ENCODE results near the gene GPR176. TPM values are rescaled to one million over a fixed set of nuclear protein-coding genes. Genes with fewer than 3 reads are reported as not detected.

The GPR176 gene
- total RNA-seq, 1 donor from 2014 or later = 35.4 TPM

DNA sequence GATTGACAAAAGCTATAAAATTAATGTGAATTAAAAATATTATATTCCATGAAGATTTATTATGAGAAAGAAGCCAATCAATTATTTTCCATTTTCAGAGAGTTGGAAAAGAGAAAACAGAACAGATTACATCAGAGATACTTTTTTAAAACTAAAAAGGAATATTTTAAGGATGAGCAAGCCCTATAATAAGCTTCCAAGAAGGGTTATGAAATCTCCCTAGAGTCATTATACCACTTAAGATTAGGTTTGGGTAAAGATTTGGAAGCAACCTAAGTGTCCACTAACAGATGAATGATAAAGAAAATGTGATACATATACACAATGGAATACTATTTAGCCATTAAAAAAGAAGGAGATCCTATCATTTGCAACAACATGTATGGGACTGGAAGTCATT lies 85.8 kb downstream of the GPR176 start:
- no peak overlapping the region for H3K4me3 Mint-ChIP-seq (ENCODE audit: unreplicated experiment)
- Histone ChIP-seq H3K4me1 (ENCODE audit: insufficient read depth, low read length) (peaks cover 14% of the 10 kb centered on the region), H3K27ac (ENCODE audit: low read depth, low read length) (peak overlapping the region; percentile 55), H3K27me3 (ENCODE audit: insufficient read depth, low read length) (no peaks in the 10 kb centered on the region), H3K9me3 (ENCODE audit: insufficient read depth, low read depth, low read length) (no peaks in the 10 kb centered on the region), H3K36me3 (ENCODE audit: insufficient read depth, low read length) (no peaks in the 10 kb centered on the region), H2AFZ (ENCODE audit: low read depth, low read length) (no peak overlapping the region), H3K4me3 (ENCODE audit: insufficient read depth, low read depth, low read length) (no peak overlapping the region), H3K79me2 (ENCODE audit: insufficient read depth, low read length) (peaks cover 68% of the 10 kb centered on the region), H3K4me2 (ENCODE audit: low read length) (peak overlapping the region; percentile 74), H3K9ac (ENCODE audit: low read length) (peak overlapping the region; percentile 53), H4K20me1 (ENCODE audit: insufficient read depth, low read length) (peaks cover 11% of the 10 kb centered on the region)
- H3K27ac Mint-ChIP-seq (ENCODE audit: unreplicated experiment) = no peak overlapping the region
- H3K9me3 Mint-ChIP-seq (ENCODE audit: unreplicated experiment) = peaks cover 13% of the 10 kb centered on the region
- H3K4me1 Mint-ChIP-seq (ENCODE audit: low read depth, unreplicated experiment) = peaks cover 7% of the 10 kb centered on the region
- TF ChIP-seq, protein P1, sequence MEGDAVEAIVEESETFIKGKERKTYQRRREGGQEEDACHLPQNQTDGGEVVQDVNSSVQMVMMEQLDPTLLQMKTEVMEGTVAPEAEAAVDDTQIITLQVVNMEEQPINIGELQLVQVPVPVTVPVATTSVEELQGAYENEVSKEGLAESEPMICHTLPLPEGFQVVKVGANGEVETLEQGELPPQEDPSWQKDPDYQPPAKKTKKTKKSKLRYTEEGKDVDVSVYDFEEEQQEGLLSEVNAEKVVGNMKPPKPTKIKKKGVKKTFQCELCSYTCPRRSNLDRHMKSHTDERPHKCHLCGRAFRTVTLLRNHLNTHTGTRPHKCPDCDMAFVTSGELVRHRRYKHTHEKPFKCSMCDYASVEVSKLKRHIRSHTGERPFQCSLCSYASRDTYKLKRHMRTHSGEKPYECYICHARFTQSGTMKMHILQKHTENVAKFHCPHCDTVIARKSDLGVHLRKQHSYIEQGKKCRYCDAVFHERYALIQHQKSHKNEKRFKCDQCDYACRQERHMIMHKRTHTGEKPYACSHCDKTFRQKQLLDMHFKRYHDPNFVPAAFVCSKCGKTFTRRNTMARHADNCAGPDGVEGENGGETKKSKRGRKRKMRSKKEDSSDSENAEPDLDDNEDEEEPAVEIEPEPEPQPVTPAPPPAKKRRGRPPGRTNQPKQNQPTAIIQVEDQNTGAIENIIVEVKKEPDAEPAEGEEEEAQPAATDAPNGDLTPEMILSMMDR (IDR thresholded peaks at IDR 0.05; ENCODE audit: insufficient read depth, low read depth, low read length) = no peak
- TF ChIP-seq EZH2 (IDR thresholded peaks at IDR 0.05; ENCODE audit: insufficient read depth, low read length) = no peak
- no peaks in the 10 kb centered on the region for H3K27me3 Mint-ChIP-seq (ENCODE audit: low read depth, unreplicated experiment)
- H3K36me3 Mint-ChIP-seq (ENCODE audit: low read depth, unreplicated experiment) = peaks cover 6% of the 10 kb centered on the region
- FAIRE-seq = peak; percentile 29
- DNase-seq (ENCODE audit: low read depth) = peak; percentile 56

- DNase-seq (ENCODE audit: low read depth) = peak; percentile 73
- TF ChIP-seq EZH2 (IDR thresholded peaks at IDR 0.05; ENCODE audit: insufficient read depth, low read length) = no peak
- TF ChIP-seq, protein P1 (IDR thresholded peaks at IDR 0.05; ENCODE audit: insufficient read depth, low read depth, low read length) = no peak
- Histone ChIP-seq H4K20me1 (ENCODE audit: insufficient read depth, low read length) (peaks cover 15% of the 10 kb centered on the region), H3K4me3 (ENCODE audit: insufficient read depth, low read depth, low read length) (peak overlapping the region; percentile 14), H3K27ac (ENCODE audit: low read depth, low read length) (peak overlapping the region; percentile 62), H3K4me2 (ENCODE audit: low read length) (peak overlapping the region; percentile 74), H3K9ac (ENCODE audit: low read length) (peak overlapping the region; percentile 53), H3K9me3 (ENCODE audit: insufficient read depth, low read depth, low read length) (no peaks in the 10 kb centered on the region), H2AFZ (ENCODE audit: low read depth, low read length) (no peak overlapping the region), H3K4me1 (ENCODE audit: insufficient read depth, low read length) (peaks cover 16% of the 10 kb centered on the region), H3K36me3 (ENCODE audit: insufficient read depth, low read length) (no peaks in the 10 kb centered on the region), H3K27me3 (ENCODE audit: insufficient read depth, low read length) (no peaks in the 10 kb centered on the region), H3K79me2 (ENCODE audit: insufficient read depth, low read length) (peaks cover 75% of the 10 kb centered on the region)
- peaks cover 9% of the 10 kb centered on the region for H3K9me3 Mint-ChIP-seq (ENCODE audit: unreplicated experiment)
- H3K36me3 Mint-ChIP-seq (ENCODE audit: low read depth, unreplicated experiment) = peaks cover 6% of the 10 kb centered on the region
- no peak overlapping the region for H3K27ac Mint-ChIP-seq (ENCODE audit: unreplicated experiment)
- peaks cover 14% of the 10 kb centered on the region for H3K4me1 Mint-ChIP-seq (ENCODE audit: low read depth, unreplicated experiment)
- H3K4me3 Mint-ChIP-seq (ENCODE audit: unreplicated experiment) = no peak overlapping the region
- FAIRE-seq = no peak
- H3K27me3 Mint-ChIP-seq (ENCODE audit: low read depth, unreplicated experiment) = no peaks in the 10 kb centered on the region
These were observed 86.5 kb downstream of the GPR176 start for GRCh38 chr15:39833515-39833981.

- Histone ChIP-seq H2AFZ (ENCODE audit: low read depth, low read length) (no peak overlapping the region), H3K9ac (ENCODE audit: low read length) (no peak overlapping the region), H3K79me2 (ENCODE audit: insufficient read depth, low read length) (peaks cover 78% of the 10 kb centered on the region), H3K4me3 (ENCODE audit: insufficient read depth, low read depth, low read length) (no peak overlapping the region), H3K36me3 (ENCODE audit: insufficient read depth, low read length) (no peaks in the 10 kb centered on the region), H3K9me3 (ENCODE audit: insufficient read depth, low read depth, low read length) (no peaks in the 10 kb centered on the region), H3K4me2 (ENCODE audit: low read length) (no peak overlapping the region), H3K27ac (ENCODE audit: low read depth, low read length) (no peak overlapping the region), H3K4me1 (ENCODE audit: insufficient read depth, low read length) (peaks cover 23% of the 10 kb centered on the region), H4K20me1 (ENCODE audit: insufficient read depth, low read length) (peaks cover 20% of the 10 kb centered on the region), H3K27me3 (ENCODE audit: insufficient read depth, low read length) (no peaks in the 10 kb centered on the region)
- peaks cover 9% of the 10 kb centered on the region for H3K36me3 Mint-ChIP-seq (ENCODE audit: low read depth, unreplicated experiment)
- FAIRE-seq = no peak
- H3K27me3 Mint-ChIP-seq (ENCODE audit: low read depth, unreplicated experiment) = no peaks in the 10 kb centered on the region
- no peak for DNase-seq (ENCODE audit: low read depth)
- TF ChIP-seq EZH2 (IDR thresholded peaks at IDR 0.05; ENCODE audit: insufficient read depth, low read length) = no peak
- TF ChIP-seq, protein P1 (IDR thresholded peaks at IDR 0.05; ENCODE audit: insufficient read depth, low read depth, low read length) = no peak
- no peak overlapping the region for H3K27ac Mint-ChIP-seq (ENCODE audit: unreplicated experiment)
- H3K4me3 Mint-ChIP-seq (ENCODE audit: unreplicated experiment) = no peak overlapping the region
- peaks cover 6% of the 10 kb centered on the region for H3K9me3 Mint-ChIP-seq (ENCODE audit: unreplicated experiment)
- peaks cover 23% of the 10 kb centered on the region for H3K4me1 Mint-ChIP-seq (ENCODE audit: low read depth, unreplicated experiment)
These were observed 89.9 kb downstream of the GPR176 start for GRCh38 chr15:39830166-39830565.

Data from astrocyte (in vitro differentiated cells and primary cell).